ENCODE results near the gene USP48.
"Not testable (repeated sequence)": the region's sequence is repeated elsewhere in the genome, so short reads cannot be mapped to it uniquely, and the experiment has no call there.

Gene USP48

DNA sequence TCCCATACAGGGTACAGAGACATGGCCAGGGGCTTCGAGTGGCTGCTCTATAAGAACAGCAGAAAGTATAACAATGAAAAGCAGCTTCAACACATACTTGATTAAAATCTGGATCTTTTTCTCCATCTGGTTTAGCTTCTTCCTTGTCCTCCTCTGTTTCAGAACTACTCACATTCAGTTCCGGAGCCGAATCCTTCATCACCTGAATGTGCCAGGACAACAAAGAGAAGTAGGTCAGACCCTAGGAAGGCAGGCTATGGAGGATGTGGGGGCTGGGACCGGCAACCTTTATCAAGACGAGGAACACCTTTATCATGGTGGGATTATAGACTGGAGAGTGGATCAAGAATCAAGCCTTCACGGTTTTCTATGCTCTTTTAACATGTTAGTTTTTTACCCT, 81.5 kb downstream of the USP48 start:
- DNase-seq (ENCODE audit: low read depth in 2 of 2): no peak

DNA sequence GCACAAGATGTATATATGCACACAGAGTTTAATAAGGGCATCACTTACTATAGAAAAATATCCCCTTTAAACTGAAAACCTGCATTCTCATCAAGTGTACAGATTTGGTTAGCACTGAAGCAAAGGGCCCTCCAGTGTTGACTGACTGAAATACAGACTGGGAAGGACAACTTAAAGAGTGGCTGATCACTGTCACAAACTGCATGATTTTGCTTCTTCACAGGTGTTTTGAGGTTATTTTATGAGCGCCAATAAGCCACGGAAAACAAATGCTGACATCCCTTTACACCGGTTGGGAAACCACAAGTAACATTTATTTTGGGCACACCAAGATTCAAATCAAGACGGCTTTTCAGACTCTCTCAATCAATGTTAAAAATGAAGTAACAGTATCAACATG, 82.9 kb downstream of the USP48 start:
- no peak for DNase-seq (ENCODE audit: low read depth in 2 of 2)

DNA sequence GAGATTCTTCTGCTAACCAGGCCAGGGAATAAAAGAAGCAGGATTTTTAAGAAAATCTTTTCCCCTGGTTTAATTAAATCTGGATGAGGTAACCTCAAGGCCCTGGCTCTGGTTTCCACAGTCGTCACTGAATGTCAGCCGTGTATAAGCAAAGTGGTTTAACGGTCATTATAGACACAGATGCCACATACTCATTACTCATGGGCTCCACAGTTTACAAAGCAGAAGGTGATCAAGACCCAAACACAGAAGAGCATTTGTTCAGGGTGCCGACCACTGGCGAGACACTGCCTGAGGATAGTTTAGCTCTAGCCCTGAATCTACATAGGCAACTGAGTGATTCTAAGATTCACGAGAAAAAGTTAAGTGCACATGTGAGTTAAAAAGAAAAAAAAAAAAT, 86.0 kb downstream of the USP48 start:
- no peak for DNase-seq (ENCODE audit: low read depth in 2 of 2)

DNA sequence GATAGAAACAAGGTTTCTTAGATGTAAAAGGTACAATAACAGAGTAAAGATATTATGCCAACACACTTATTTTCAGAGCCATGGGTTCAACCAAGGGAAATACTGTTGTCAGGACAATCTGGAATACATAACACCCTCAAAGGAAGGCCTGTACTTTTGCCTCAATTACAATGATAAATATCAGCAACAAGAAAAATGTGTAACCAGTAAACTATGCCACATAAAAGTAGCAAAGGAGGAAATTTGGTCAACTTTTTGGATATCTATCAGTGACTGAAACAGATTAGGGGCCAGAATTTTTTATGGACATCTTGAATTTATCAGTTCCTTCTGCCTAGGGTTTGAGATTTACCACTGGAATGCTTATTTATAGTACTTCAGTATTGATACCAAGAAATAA, 89.2 kb downstream of the USP48 start:
- DNase-seq (ENCODE audit: low read depth in 2 of 2): no peak

DNA sequence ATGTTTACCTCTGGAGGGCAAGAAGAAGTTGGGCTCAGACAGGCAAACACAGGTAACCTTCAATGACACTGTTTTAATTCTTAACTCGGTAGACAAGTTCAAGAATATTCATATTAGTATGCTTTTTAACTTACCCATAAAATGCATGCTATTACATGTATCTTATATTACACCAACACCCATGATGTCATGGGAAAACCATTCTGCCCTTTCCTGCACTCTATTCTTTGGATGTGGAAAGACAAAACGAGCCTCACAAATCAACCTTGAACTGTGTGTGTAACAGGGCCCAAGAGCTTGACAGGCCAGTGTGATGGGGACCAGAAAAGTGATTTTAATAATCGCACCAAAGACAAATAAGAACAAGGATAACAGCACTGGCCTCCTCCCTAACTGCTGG, 91.2 kb downstream of the USP48 start:
- DNase-seq (ENCODE audit: low read depth in 2 of 2): no peak

DNA sequence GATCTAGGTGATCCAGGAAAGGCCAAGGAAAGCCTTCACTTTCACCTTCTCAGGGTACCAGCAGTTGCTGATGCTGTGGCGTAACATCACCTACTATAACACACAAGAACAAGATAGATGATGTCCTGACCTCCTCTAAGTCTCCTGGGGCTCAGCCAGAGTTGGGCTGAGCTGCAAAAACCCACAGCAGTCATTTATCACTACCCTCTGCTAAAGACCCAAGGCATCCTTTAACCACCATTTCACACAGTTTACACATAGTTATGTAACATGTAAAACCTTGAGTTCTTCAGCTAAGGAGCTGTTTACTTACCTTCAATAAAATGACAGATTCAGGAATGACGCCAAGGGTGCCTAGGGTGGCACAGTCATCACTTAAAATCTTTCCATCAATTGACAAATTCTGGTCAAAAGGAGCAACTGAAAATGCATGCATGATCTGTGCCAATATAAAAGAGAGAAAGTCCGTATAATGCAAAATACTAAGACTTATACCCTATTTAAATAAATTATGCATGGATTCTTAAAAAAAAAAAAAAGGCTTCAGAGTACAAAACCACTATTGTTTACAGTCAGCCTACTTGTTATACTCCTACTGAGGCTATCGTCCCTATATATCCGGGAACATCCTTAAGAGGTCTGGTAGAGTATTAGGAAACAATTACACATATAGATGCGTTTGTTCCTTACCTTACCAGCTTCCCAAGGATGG, 93.1 kb downstream of the USP48 start:
- DNase-seq (ENCODE audit: low read depth in 2 of 2): no peak

DNA sequence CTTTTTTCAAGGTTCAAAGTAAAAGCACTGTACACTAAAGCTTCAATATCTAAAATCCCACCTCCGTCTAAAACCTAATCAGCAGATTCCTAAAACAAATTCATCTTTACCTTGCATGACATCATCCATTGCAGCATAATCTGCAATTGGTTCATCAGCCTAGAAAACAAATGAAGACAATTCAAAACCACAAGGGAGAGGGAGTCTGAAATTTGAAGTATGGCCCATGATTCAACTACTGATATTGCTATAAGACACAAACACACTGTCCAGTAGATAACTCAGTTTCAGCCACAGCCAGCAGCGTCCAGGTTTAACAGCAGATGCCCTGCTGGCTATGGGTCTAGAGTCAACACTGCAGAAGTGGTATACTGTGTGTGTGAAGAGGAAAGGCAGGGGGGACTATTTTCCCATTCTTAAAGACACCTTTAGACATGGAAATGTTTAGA, 95.8 kb downstream of the USP48 start:
- no peak for DNase-seq (ENCODE audit: low read depth in 2 of 2)

DNA sequence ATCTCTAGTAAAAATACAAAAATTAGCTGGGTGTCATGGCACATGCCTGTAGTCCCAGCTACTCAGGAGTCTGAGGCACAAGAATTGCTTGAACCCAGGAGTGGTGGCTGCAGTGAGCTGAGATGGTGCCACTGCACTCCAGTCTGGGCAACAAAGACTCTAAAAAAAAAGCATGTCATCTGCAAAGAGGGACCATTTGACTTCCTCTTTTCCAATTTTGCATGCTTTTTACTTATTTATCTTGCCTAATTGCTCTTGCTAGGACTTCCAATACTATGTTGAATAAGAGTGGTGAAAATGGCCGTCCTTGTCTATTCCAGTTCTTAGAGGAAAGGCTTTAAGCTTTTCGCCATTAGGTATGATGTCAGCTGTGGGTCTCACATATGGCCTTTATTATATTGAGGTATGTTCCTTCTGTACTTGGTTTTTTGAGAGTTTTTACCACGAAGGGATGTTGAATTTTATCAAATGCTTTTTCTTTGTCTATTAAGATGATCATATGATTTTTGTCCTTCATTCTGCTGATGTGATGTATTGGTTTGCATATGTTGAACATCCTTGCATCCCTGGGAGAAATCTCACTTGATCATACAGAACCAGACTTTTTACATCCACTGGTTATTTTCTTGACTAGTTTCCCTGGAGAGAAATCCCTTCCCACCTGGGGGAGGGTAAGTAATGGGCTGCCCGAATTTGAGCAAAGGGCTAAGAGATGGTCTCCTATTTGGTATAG, 96.8 kb downstream of the USP48 start:
- no peak for DNase-seq (ENCODE audit: low read depth in 2 of 2)

DNA sequence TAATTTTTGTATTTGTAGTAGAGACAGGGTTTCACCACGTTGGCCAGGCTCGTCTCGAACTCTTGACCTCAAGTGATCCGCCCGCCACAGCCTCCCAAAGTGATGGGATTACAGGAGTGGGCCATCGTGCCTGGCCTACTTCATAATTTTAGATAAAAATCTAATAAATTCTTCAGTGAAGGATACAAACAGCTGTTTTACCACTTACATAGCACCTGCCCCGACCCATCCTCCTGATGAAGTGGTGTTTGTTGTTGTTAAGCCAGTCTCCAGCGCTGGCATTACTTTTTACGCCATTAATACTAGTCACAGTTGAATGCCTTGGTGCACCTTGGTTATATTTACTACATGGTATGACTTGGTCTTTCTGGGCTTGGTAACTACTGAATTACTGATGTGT, 101.5 kb downstream of the USP48 start:
- no peak for DNase-seq (ENCODE audit: low read depth in 2 of 2)

DNA sequence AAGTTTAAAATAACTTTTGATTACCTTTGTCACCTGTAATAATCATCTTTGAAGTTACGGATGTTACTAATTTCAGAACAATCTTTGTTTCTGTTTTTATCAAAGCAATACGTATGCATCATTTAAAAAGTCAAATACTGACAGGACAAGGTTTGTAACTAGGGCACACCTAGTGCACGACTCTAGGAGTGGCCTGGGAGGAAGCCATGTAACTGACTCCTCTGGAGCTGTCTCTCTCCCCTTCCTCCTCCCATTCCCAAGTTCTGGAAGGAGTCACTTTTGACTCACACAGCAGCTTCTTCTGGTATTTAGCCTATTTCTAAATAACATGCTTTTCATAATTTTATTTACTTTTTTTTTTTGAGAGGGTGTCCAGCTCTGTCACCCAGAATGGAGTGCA, 102.0 kb downstream of the USP48 start:
- DNase-seq (ENCODE audit: low read depth in 2 of 2): no peak

DNA sequence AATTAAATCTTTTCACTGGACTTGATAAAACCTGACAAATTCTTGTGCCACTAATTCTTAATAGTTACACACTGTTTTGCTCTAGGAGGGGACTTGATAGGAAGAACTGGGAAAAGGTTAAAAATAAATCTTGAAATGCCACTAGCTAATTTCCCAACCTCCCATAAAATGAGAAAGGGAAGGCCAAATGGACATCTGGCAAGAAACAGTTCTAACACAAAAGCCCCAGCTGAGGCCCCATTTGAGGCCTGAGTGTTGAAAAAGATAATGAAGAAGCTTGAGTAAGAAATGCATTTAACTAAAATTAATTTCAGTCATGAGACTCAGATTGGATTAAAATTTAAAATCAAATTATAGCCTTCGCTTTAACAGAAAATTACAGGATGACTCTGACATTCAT, 102.6 kb downstream of the USP48 start:
- DNase-seq (ENCODE audit: low read depth in 2 of 2): no peak

DNA sequence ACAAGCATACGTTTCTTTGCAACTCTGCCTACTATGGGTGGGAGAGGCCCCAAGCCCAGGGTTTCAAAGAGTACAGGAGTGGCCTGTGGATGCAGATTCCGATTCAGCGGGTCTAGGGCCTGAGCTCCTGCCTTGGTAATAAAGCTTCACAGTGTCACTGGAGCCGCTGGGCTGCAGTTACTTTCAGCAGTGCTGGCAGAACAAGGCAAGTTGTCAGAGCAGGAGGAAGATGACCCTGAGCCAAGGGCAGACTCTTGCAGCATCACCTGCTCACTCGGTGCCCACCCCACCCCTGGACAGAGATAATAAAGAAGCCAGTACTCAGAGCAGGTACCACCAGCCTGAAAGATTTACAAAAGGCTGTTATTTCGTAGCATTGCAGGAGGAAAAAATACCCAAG, 105.8 kb downstream of the USP48 start:
- DNase-seq (ENCODE audit: low read depth in 2 of 2): no peak

DNA sequence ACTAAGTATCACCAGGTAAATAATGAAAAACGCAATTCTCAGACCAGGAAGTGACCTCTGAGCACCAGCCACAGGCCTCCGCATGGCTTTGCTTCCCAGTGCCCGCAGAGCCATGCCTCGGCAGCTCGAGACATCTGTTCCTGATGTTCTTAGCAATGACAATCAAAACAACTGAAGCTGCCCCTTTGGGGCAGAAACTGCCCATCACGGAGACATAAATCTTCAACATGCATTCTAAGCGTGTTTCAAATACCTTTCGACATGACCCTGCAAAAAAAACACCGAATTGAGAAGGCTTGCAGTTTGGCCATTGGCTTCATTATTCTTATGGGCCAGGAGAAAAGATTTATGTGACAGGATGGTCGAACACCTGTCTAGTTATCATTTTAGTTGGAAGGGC, 108.0 kb downstream of the USP48 start:
- no peak for DNase-seq (ENCODE audit: low read depth in 2 of 2)

DNA sequence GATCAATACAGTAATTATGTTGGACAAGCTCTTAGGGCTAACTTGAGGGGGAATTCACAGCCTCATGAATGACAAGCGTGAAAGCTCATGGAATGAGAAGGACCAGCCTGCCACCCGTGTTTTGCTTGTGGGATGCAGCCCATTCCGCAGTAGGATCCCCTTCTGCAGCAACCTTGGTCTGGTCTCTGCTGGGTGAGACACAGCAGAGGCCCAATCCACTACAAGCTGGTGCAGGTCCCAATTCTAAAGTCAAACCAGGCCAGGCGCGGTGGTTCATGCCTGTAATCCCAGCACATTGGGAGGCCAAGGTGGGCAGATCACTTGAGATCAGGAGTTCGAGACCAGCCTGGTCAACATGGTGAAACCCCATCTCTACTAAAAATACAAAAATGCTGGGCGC, 109.1 kb downstream of the USP48 start:
- DNase-seq (ENCODE audit: low read depth in 2 of 2): not testable (repeated sequence)

DNA sequence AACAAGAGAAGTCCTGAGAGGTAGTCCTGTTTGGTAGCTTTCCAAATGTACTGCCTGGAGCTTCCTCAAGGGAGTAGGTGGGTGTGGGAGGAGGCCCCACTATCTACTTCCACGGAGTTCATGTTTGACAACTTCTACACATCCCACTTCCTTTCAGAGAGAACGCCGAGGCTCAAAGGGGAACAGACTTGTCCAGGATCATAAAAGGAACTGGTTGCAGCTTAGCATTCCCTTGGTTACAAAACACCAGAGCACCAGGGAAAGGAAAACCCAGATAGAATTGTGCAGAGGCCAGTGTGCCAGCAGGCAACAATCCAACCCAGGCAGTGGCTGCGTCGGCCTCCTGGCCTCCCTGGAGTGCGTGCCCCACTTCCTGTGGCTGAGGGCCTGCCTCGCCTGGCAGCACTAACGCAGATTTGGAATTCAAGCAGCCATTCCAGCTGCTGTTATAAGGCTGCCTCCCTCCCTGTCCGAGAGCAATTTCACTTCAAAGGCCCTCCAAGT, 109.6 kb downstream of the USP48 start:
- no peak for DNase-seq (ENCODE audit: low read depth in 2 of 2)

DNA sequence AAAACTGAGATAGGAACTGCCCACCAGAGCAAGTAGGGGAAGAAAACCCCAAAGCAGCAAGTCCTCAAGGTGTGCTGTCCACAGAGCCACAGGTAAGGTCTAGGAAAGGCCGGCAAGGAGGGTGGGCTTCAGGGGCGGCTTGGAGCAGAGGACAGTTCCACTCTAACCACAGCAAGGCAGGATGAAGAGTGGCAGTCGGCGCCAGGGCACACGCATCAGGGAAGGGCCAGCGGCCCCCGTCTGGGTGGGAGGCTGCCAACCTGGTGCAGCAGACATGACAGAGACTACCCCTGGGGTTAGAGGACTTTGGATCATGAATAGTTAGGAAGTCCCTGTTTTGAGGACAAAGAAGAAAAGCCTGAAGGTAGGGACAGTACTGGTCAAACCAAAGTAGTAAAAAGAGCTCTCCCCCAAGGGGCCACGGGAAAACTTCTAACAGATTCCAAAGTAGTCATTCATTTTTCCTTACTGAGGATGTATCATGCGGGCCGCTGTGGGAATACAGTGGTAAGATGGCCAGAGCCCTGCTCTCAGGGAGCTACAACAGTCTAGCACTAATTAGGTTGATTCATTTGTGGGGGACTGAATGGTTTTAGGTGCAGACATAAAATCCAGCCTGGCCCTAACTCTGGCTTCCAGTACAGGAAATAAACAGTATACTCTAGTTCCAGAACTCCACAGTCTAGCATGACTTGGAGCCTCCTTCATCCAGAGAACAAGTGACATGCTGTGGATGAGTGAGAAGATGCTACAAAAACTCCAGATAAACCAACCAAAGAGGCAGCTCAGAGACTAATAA, 110.3 kb downstream of the USP48 start:
- no peak for DNase-seq (ENCODE audit: low read depth in 2 of 2)

DNA sequence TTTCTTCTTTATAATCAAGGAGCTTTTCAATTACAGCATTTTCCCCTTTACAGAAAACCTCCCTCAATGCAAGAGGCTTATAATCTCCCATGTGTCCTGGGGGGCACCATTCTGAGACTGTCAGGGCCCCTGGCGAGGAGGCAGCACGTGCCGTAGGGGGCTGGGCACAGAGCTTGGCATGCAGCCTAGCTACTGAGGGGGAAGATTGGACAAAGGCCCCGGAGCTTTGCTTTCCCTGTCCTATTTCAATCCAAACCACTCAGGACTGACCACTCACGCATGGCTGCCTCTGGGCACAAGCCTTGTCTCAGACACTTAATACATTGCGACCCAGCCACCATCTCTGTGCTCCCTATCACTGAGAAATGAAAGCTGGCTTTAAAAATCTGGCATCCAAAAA, 111.0 kb downstream of the USP48 start:
- no peak for DNase-seq (ENCODE audit: low read depth in 2 of 2)

DNA sequence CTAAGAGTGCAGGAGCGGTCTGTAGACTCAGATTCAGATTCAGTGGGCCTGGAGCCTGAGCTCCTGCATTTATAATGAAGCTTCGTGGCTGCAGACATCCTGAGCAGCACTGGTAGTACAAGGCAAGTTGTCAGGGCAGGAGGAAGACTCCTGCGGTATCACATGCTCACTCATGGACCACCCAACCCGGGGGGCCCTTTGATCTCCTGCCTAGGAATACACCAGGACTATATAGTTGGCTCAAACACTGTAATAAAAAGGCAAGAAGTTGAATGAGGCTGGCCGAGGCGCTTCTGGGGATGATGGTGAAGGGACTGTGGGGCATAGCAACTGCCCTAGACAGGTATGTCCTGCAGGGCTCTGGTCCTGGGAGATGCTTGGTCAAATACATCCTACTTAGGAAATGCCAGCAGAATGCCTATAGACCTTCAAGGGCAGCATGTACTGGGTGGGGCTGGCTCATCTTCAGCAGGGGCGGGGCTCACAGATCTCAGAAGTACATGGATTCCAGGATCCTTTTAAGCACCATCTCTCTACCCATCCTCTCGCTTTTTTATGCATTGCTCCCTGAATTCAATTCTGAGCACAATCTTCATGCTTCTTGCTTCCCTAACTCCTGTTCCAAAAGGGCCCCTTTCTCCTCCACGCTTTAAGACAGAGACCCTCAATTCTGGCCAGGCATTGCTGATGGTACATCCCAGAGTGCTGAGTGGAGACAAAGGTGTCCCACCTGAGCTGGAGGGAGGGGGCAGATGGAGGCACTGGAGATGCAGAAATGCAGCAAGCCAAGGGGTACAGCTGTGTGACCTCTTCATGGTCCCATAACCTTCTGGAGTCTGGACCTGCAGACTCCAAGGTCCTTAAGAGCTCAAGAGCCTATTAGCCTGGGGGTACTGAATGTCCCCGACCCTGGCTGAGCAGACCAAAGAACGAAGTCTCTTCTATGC, 111.7 kb downstream of the USP48 start:
- no peak for DNase-seq (ENCODE audit: low read depth in 2 of 2)

DNA sequence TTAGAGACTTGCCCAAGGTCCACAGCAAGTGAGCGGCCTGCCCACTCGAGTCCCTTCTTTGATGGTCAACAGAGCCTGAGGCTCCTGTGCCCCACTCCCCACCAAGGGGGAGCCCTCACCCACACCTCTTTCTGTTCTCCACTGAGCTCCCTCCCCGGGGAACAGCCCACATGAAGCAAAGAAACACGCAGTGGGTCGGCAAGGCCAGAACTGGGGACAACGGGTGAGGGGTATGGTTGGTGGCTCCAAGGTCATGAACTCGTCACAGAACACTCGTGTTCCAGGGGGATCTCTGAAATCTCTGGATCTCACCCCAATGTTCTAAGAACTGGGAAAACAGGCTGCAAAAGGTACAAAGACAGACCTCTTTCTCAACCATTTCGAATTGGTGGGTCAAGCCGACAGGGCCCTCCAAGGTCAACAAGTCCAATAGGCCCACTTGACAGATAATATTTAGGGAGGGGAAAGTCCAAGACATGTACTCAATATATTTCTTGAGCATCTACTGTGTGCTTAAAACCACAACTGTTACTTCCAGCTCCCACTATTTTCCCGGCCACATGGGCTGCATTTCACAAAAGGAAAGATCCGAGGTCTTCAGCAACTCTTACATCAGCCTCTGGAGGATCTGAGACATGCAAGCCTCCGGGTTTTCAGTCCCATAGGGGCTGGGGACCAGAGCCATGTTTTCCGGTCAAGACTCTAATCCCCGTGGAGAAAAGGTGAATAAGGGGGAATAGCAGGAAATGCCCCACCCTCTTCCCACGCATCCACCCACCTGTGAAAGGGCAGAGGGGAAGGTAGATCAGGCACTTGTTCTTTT, 112.7 kb downstream of the USP48 start:
- no peak for DNase-seq (ENCODE audit: low read depth in 2 of 2)

DNA sequence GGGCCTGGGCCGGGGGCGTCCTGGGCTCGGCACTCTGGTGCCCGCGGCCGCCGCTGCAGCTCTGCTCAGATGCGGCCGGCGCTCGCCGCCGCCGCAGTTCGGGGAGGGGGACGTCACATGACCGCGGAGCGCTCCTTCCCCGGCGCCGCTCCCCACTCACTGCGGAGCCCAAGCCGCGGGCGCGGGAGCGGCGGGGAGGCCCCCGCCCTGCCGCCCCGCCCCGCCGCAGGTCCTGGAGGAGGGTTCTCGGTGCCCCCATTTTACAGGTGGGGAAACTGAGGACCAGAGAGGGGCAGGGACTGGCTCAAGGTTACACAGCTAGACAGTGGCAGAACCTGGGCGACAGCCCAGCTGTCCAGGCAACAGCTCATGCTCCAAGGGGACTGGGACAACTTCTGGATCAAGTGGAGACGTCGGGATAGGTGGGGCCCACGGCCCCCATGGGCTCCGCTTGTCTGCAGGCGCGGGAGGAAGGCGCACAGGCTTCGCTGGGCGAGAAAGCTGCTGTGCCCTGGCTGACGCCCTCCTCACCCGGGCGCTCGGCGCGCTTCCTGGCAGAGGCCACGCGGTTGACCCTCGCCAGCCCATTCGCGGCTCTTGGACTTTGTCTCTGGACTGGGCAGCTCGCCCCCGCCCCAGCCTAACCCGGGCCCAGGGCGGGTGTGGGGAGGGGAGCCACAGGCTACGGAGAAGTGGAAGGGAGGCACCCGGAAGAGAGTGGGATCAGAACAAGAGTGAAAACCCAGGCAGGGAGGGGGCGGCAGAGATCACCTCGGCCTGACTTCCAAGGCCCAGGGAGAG, 113.5 kb downstream of the USP48 start, which contains the start of gene RAP1GAP:
Gene RAP1GAP, minus strand, starts transcription at position 100 of the 801 bp plus-strand sequence. CDS start 49,325 bp downstream, outside the sequence.
- no peak for DNase-seq (ENCODE audit: low read depth in 2 of 2)
